Panc1 (cell line): ENCODE data around the gene WNT11. TPM values are rescaled to one million over a fixed set of nuclear protein-coding genes. Genes with fewer than 3 reads are reported as not detected.

ENCODE experiments used
- ATAC-seq: fragments of 200-7000 bp; cut with Tn5 transposase; 2 replicates; pipeline ENCODE4 v1.9.1; 2020; ENCODE audit warnings: mild to moderate bottlenecking, moderate library complexity
- BruUV-seq: library from RNA; stranded (reverse); fragments of 400-500 nt; replicated peaks from 2 replicates; lab custom pipeline; 2021; lab: Mats Ljungman, UMichigan
- CTCF ChIA-PET: fragments of 300-600 bp; sonication (Branson Sonifier 250); formaldehyde crosslinking; loops from one replicate; lab custom pipeline; 2022; ENCODE audit warnings: antibody characterized with exemption; lab: Charles Lee
- POLR2A ChIA-PET: fragments of 300-600 bp; sonication (Branson Sonifier 250); formaldehyde crosslinking; loops from one replicate; lab custom pipeline; 2022; ENCODE audit warnings: antibody characterized with exemption; lab: Charles Lee
- DNase-seq: peaks from one replicate; pipeline ENCODE4 v3.0.0-alpha.2; 2010; ENCODE audit warnings: low read depth, low spot score
- H3K27ac ChIP-seq: 2 replicates; pipeline ENCODE4 v1.5.1; 2011; ENCODE audit warnings: mild to moderate bottlenecking, low read length, inconsistent platforms
- H3K27me3 ChIP-seq: fragments of 200-500 bp; sonication (Bioruptor generic); 2 replicates; pipeline ENCODE4 v1.6.0; 2014; ENCODE audit warnings: low read length, inconsistent platforms; ENCODE audit not compliant: control insufficient read depth, insufficient read depth
- H3K36me3 ChIP-seq: fragments of 200-500 bp; sonication (Bioruptor generic); 2 replicates; pipeline ENCODE4 v1.5.1; 2014; ENCODE audit warnings: inconsistent platforms, mild to moderate bottlenecking, low read length, moderate library complexity; ENCODE audit not compliant: control insufficient read depth, insufficient read depth
- H3K4me1 ChIP-seq: 2 replicates; pipeline ENCODE4 v1.5.1; 2011; ENCODE audit warnings: inconsistent platforms, mild to moderate bottlenecking, low read length, moderate library complexity; ENCODE audit not compliant: control insufficient read depth, insufficient read depth
- H3K4me3 ChIP-seq, 2 experiments: 2 replicates each; pipeline ENCODE4 v1.5.1; 2011 to 2012; ENCODE audit warnings: low read depth in 2 of 2, low read length in 2 of 2, mild to moderate bottlenecking in 2 of 2, inconsistent platforms in 1 of 2, moderate library complexity in 1 of 2
- H3K9me3 ChIP-seq: fragments of 200-500 bp; sonication (Bioruptor generic); 2 replicates; pipeline ENCODE4 v1.5.1; 2014; ENCODE audit warnings: low read depth, mild to moderate bottlenecking, inconsistent platforms, low read length, moderate library complexity; ENCODE audit not compliant: control insufficient read depth, insufficient read depth
- CTCF ChIP-seq: fragments of 450-650 bp; IDR thresholded peaks from 2 replicates; pipeline ENCODE4 v1.5.1; 2017; ENCODE audit warnings: mild to moderate bottlenecking
- POLR2AphosphoS5 ChIP-seq: IDR thresholded peaks from 2 replicates; pipeline ENCODE4 v1.6.1; 2012; ENCODE audit warnings: mild to moderate bottlenecking, low read depth, low read length, moderate library complexity
- REST ChIP-seq, 2 experiments: IDR thresholded peaks; 2 replicates each; pipeline ENCODE4 v1.6.1; 2011 to 2012; ENCODE audit warnings: low read depth in 2 of 2, control low read depth in 1 of 2, low read length in 1 of 2, mild to moderate bottlenecking in 1 of 2, moderate library complexity in 1 of 2; ENCODE audit not compliant: insufficient read depth in 1 of 2
- SIN3A ChIP-seq: IDR thresholded peaks from 2 replicates; pipeline ENCODE4 v1.6.1; 2012; ENCODE audit warnings: low read depth, mild to moderate bottlenecking, low read length, moderate library complexity, borderline replicate concordance; ENCODE audit not compliant: insufficient read depth
- TCF7L2 ChIP-seq: IDR thresholded peaks from 2 replicates; pipeline ENCODE4 v1.6.1; 2011; ENCODE audit warnings: mild to moderate bottlenecking, low read depth, low read length, inconsistent platforms
- in situ Hi-C: cut with HindIII; loops from 2 replicates; pipeline ENCODE4 v1.10.0; 2016; ENCODE audit warnings: low sequenced_read_pairs, low pct_unique_long_range_greater_than_20kb
- intact Hi-C: fragments of 100-400 bp; cut with micrococcal nuclease; formaldehyde crosslinking; loops from one replicate; pipeline ENCODE4 v1.10.0; 2022; ENCODE audit not compliant: unreplicated experiment
- total RNA-seq: library from RNA; stranded (reverse); gene quantifications from one replicate; pipeline ENCODE4 v1.2.1, GENCODE V29; 2021; ENCODE audit not compliant: unreplicated experiment

Gene WNT11
- total RNA-seq, 1 experiment from 2014 or later: 1.1 TPM

GRCh38 chr11:76240161-76240540, 33.8 kb upstream of the WNT11 start:
- Histone ChIP-seq H3K27me3 (no peaks in the 10 kb centered on the region), H3K4me3 (no peak overlapping the region), H3K4me1 (peaks cover 2% of the 10 kb centered on the region; the same call in 1 of the 2 replicates), H3K36me3 (no peaks in the 10 kb centered on the region), H3K9me3 (no peaks in the 10 kb centered on the region), H3K27ac (no peak overlapping the region)
- ATAC-seq (no peak), DNase-seq (no peak)
- BruUV-seq: no TSS peak
- in situ Hi-C loops (no loop called here), intact Hi-C loops (no loop called here)
- TF ChIP-seq POLR2AphosphoS5 (no peak), CTCF (no peak), SIN3A (no peak), TCF7L2 (no peak), REST (IDR thresholded peaks at IDR 0.05; ENCODE audit: insufficient read depth in 1 of 2, low read depth in 2 of 2, low read length in 1 of 2) (no peak)
- CTCF ChIA-PET: no interaction called here
- POLR2A ChIA-PET: no interaction called here

GRCh38 chr11:76239483-76240160, 33.3 kb upstream of the WNT11 start:
- H3K27me3 ChIP-seq: no peaks in the 10 kb centered on the region
- no TSS peak for BruUV-seq
- no peak overlapping the region for H3K27ac ChIP-seq
- ATAC-seq (no peak), DNase-seq (no peak)
- CTCF ChIA-PET: no interaction called here
- H3K4me3 ChIP-seq: no peak overlapping the region
- POLR2A ChIA-PET: no interaction called here
- H3K4me1 ChIP-seq: peaks cover 3% of the 10 kb centered on the region; the same call in 1 of the 2 replicates
- in situ Hi-C loops: no loop called here
- no peaks in the 10 kb centered on the region for H3K9me3 ChIP-seq
- intact Hi-C loops: no loop called here
- no peaks in the 10 kb centered on the region for H3K36me3 ChIP-seq
- no peak for TF ChIP-seq CTCF
- no peak for TF ChIP-seq SIN3A
- TF ChIP-seq REST (IDR thresholded peaks at IDR 0.05; ENCODE audit: insufficient read depth in 1 of 2, low read depth in 2 of 2, low read length in 1 of 2): no peak
- TF ChIP-seq TCF7L2: no peak
- TF ChIP-seq POLR2AphosphoS5: no peak
